ENCODE results near the gene IPO11.

GRCh38 chr5:62652225-62652624 lies 239.7 kb downstream of the IPO11 start:
- TF ChIP-seq CTCF (conservative IDR thresholded peaks at IDR 0.05; ENCODE audit: low read depth, low read length) (no peak), RAD21 (IDR thresholded peaks at IDR 0.05; ENCODE audit: low read length) (no peak), RCOR1 (IDR thresholded peaks at IDR 0.05; ENCODE audit: insufficient replicate concordance, low read length) (no peak), POLR2A (IDR thresholded peaks at IDR 0.05; ENCODE audit: low read depth, low read length) (no peak), CHD1 (IDR thresholded peaks at IDR 0.05; ENCODE audit: low read depth, low read length) (no peak), MAZ (IDR thresholded peaks at IDR 0.05; ENCODE audit: borderline replicate concordance, low read depth, low read length) (no peak), SMC3 (IDR thresholded peaks at IDR 0.05; ENCODE audit: low read depth, low read length) (no peak), NFE2L2 (IDR thresholded peaks at IDR 0.05; ENCODE audit: low read depth, low read length) (no peak), FOS (IDR thresholded peaks at IDR 0.05; ENCODE audit: low read depth, low read length) (no peak), MXI1 (IDR thresholded peaks at IDR 0.05; ENCODE audit: borderline replicate concordance, low read depth, low read length) (no peak)

All from IMR-90 (cell line).